Measurements from ENCODE around the gene RPS17.
"Not testable (repeated sequence)": the region's sequence is repeated elsewhere in the genome, so short reads cannot be mapped to it uniquely, and the experiment has no call there.

Gene RPS17

DNA sequence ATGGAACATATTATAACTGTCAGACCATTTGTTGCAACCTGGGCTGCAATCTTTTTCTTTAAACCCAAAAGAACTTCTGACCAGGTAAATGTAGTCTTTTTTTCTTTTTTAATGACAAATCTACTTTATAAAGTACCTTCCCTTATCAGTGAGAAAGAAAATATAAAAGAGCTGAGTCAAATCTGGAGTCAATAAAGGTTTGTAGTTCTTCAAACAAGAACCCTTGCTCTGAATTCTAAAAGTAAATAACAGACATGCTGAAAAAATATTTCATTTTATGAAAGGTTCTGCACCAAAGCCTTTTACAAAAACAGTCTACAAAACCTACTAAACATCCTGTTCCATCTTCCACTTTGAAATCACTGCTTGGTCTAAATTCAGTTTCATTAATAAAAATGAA, 42.3 kb downstream of the RPS17 start:
- not testable (repeated sequence) for H3K4me1 ChIP-seq, H3K9ac ChIP-seq, H3K27ac ChIP-seq, H3K27me3 ChIP-seq, H4K20me1 ChIP-seq, H3K36me3 ChIP-seq, H3K4me3 ChIP-seq, H3K4me2 ChIP-seq
- H3K9me3 ChIP-seq (replicated peaks in 1 of 11), result peaks cover 17 to 33% (median 27%) of the 10 kb centered on the region in 11 experiments

DNA sequence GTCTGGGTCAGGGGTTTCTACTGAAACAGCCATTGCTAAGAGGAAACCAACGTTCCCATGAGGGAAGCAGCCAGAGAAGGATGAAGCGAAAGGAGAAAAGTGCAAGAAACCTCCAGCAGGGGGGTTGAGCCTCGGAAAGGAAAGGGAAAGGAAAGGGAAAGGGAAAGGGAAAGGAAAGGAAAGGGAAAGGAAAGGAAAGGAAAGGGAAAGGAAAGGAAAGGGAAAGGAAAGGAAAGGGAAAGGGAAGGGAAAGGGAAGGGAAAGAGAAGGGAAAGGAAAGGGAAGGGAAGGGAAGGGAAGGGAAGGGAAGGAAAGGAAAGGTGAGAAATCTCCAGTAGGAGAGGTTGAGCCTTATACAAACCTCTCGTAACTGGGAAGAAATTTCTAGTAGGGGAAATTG, 52.0 kb downstream of the RPS17 start:
- H3K4me1 ChIP-seq; H3K36me3 ChIP-seq; H3K4me3 ChIP-seq; H3K9me3 ChIP-seq (replicated peaks in 1 of 11); H3K27me3 ChIP-seq; H3K9ac ChIP-seq; H3K4me2 ChIP-seq; H3K27ac ChIP-seq; H4K20me1 ChIP-seq: not testable (repeated sequence)

DNA sequence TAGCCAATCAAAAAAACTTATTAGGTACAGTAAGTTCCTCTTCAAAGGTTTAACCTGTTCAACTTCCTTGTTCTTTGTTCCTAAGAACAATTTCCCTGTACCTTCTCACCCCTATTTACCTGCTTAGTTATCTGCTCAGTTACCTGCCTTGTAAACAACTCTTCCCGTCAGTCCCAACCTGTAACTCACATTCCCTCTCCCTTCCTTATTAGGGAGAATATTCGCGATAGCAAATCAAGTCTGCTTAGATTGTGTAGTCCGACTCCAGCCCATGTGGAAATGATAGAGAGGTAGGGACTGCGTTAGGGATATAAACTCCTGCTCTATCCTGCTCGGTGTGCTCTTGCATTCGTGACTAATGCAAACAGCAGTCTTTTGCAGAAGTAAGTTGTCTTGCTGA, 53.2 kb downstream of the RPS17 start:
- not testable (repeated sequence) for H3K36me3 ChIP-seq; H4K20me1 ChIP-seq; H3K27me3 ChIP-seq; H3K4me1 ChIP-seq; H3K27ac ChIP-seq; H3K9ac ChIP-seq; H3K9me3 ChIP-seq (replicated peaks in 1 of 11); H3K4me2 ChIP-seq; H3K4me3 ChIP-seq

All from BLaER1 treated with 17β-estradiol and CSF1 and Interleukin-3, amounts not matched to agents 10 nM and 100 nM (cell line).